Gastroesophageal sphincter (tissue), 4 donors: Measurements from ENCODE around the gene HELZ. TPM values are rescaled to one million over a fixed set of nuclear protein-coding genes. Genes with fewer than 3 reads are reported as not detected.

Source experiments
- ATAC-seq: fragments of 150-250 bp; one replicate; pipeline ENCODE4 v1.9.1; 2016; ENCODE audit warnings: mild to moderate bottlenecking, moderate library complexity
- H3K27ac ChIP-seq, 4 donors: fragments of 200-600 bp; sonication (generic) in 3 of 4; 1 replicate in 3 of 4; 2 replicates in 1 of 4; pipeline ENCODE4 v1.5.1; 2016 to 2019
- H3K27me3 ChIP-seq: fragments of 200-600 bp; sonication (generic); one replicate; pipeline ENCODE4 v1.5.1; 2019
- H3K36me3 ChIP-seq, 2 donors: fragments of 200-600 bp; sonication (generic); one replicate each; pipeline ENCODE4 v1.5.1; 2019; ENCODE audit warnings: control low read depth in 1 of 2
- H3K4me1 ChIP-seq, 3 donors: fragments of 200-600 bp; sonication (generic); 1 replicate in 2 of 3; 2 replicates in 1 of 3; pipeline ENCODE4 v1.5.1; 2016 to 2019; ENCODE audit warnings: control low read depth in 2 of 3
- H3K4me3 ChIP-seq, 2 donors: fragments of 200-600 bp; sonication (generic); one replicate each; pipeline ENCODE4 v1.5.1; 2019; ENCODE audit warnings: mild to moderate bottlenecking in 1 of 2, moderate library complexity in 1 of 2
- H3K9me3 ChIP-seq, 3 donors: fragments of 200-600 bp; sonication (generic); one replicate each; pipeline ENCODE4 v1.5.1; 2017 to 2019; ENCODE audit warnings: control low read depth in 2 of 3
- CTCF ChIP-seq, 4 experiments: fragments of 200-600 bp in 2 of 4; fragments of 450-650 bp in 2 of 4; sonication (generic) in 1 of 4; IDR thresholded peaks; one replicate each; pipeline ENCODE4 v1.5.1; 2017 to 2019; ENCODE audit warnings: antibody characterized with exemption in 4 of 4, mild to moderate bottlenecking in 2 of 4, moderate library complexity in 2 of 4
- EP300 ChIP-seq: sonication (generic); formaldehyde crosslinking; IDR thresholded peaks from one replicate; pipeline ENCODE4 v1.6.1; 2017; ENCODE audit warnings: antibody characterized with exemption, mild to moderate bottlenecking
- POLR2A ChIP-seq, 2 donors: fragments of 450-650 bp; IDR thresholded peaks; one replicate each; pipeline ENCODE4 v1.6.1; 2017; ENCODE audit warnings: antibody characterized with exemption in 2 of 2, mild to moderate bottlenecking in 2 of 2, moderate library complexity in 1 of 2
- POLR2AphosphoS5 ChIP-seq: sonication (generic); formaldehyde crosslinking; IDR thresholded peaks from one replicate; pipeline ENCODE4 v1.6.1; 2017; ENCODE audit warnings: antibody characterized with exemption
- WGBS, 2 donors: methylation state at CpG; one replicate each; pipeline ENCODE4 v1.1.5; 2018; ENCODE audit warnings: low coverage in 1 of 2; 5-methylcytosine and 5-hydroxymethylcytosine counted together
- total RNA-seq, 4 donors: library from RNA; depleted of rRNA; stranded (reverse); fragments of >200 nt; gene quantifications; one replicate each; pipeline ENCODE4 v1.1.0, GENCODE V29; 2016

HELZ gene
- total RNA-seq, 4 donors from 2014 or later = 43.7 to 70.2 (median 58.3) TPM

GRCh38 chr17:67092291-67092690, 152.7 kb downstream of the HELZ start:
- Histone ChIP-seq H3K9me3 (no peaks in the 10 kb centered on the region), H3K27ac (no peak overlapping the region), H3K4me3 (no peak overlapping the region), H3K4me1 (no peaks in the 10 kb centered on the region), H3K36me3 (peaks cover 0 to 15% of the 10 kb centered on the region in 2 donors), H3K27me3 (no peaks in the 10 kb centered on the region)
- ATAC-seq = no peak
- TF ChIP-seq CTCF (IDR thresholded peaks at IDR 0.05) (no peak), POLR2AphosphoS5 (no peak), POLR2A (IDR thresholded peaks at IDR 0.05) (no peak), EP300 (no peak)
- 87 to 90% methylated on average over 2 to 4 of the region's 5 CpGs for WGBS, 2 donors

- no peaks in the 10 kb centered on the region for H3K4me1 ChIP-seq
- TF ChIP-seq CTCF (IDR thresholded peaks at IDR 0.05) (no peak), EP300 (no peak), POLR2AphosphoS5 (no peak), POLR2A (IDR thresholded peaks at IDR 0.05) (no peak)
- H3K36me3 ChIP-seq = peaks cover 0 to 32% of the 10 kb centered on the region in 2 donors
- H3K27me3 ChIP-seq = no peaks in the 10 kb centered on the region
- H3K4me3 ChIP-seq = no peak overlapping the region
- no peak overlapping the region for H3K27ac ChIP-seq
- no peaks in the 10 kb centered on the region for H3K9me3 ChIP-seq
- ATAC-seq = no peak
Observed at GRCh38 chr17:67090341-67090740, 154.7 kb downstream of the HELZ start.

GRCh38 chr17:67088639-67089038, 156.4 kb downstream of the HELZ start:
- Histone ChIP-seq H3K9me3 (no peaks in the 10 kb centered on the region), H3K27ac (no peak overlapping the region), H3K36me3 (peaks cover 0 to 37% of the 10 kb centered on the region in 2 donors), H3K4me3 (no peak overlapping the region), H3K27me3 (no peaks in the 10 kb centered on the region), H3K4me1 (no peaks in the 10 kb centered on the region)
- TF ChIP-seq CTCF (IDR thresholded peaks at IDR 0.05) (no peak), EP300 (no peak), POLR2A (IDR thresholded peaks at IDR 0.05) (no peak), POLR2AphosphoS5 (no peak)
- WGBS, 2 donors = 96 to 97% methylated on average over 3 of the region's 3 CpGs
- no peak for ATAC-seq

GRCh38 chr17:67085406-67085805, 159.6 kb downstream of the HELZ start:
- Histone ChIP-seq H3K9me3 (no peaks in the 10 kb centered on the region), H3K27me3 (no peaks in the 10 kb centered on the region), H3K4me1 (no peaks in the 10 kb centered on the region), H3K36me3 (peaks cover 0 to 55% of the 10 kb centered on the region in 2 donors), H3K4me3 (no peak overlapping the region), H3K27ac (no peak overlapping the region)
- no peak for ATAC-seq
- TF ChIP-seq POLR2A (IDR thresholded peaks at IDR 0.05) (no peak), EP300 (no peak), CTCF (IDR thresholded peaks at IDR 0.05) (no peak), POLR2AphosphoS5 (no peak)
- 86 to 88% methylated on average over 1 to 3 of the region's 3 CpGs for WGBS, 2 donors

GRCh38 chr17:67082107-67082506, 162.9 kb downstream of the HELZ start:
- Histone ChIP-seq H3K9me3 (no peaks in the 10 kb centered on the region), H3K4me3 (no peak overlapping the region), H3K4me1 (no peaks in the 10 kb centered on the region), H3K27me3 (no peaks in the 10 kb centered on the region), H3K27ac (no peak overlapping the region), H3K36me3 (peaks cover 0 to 54% of the 10 kb centered on the region in 2 donors)
- no peak for ATAC-seq
- WGBS, 2 donors = 67 to 80% methylated on average over 1 of the region's 1 CpG
- TF ChIP-seq POLR2AphosphoS5 (no peak), POLR2A (IDR thresholded peaks at IDR 0.05) (no peak), EP300 (no peak), CTCF (IDR thresholded peaks at IDR 0.05) (no peak)
